Left lung (tissue), 10 donors: ENCODE measurements around the gene TDRD10. TPM values are rescaled to one million over a fixed set of nuclear protein-coding genes. Genes with fewer than 3 reads are reported as not detected.

Experiments used
- ATAC-seq: fragments of 200-7000 bp; cut with Tn5 transposase; one replicate; pipeline ENCODE4 v1.9.1; 2020; ENCODE audit warnings: moderate library complexity
- DNase-seq, 4 donors: peaks; one replicate each; pipeline ENCODE4 v3.0.0-alpha.2; 2013 to 2020
- H3K27ac ChIP-seq, 2 donors: fragments of 200-600 bp; sonication (generic) in 1 of 2; one replicate each; pipeline versions ENCODE4 v1.5.0 to v1.8.0; 2020 to 2021
- H3K27me3 ChIP-seq, 2 donors: fragments of 200-600 bp; sonication (generic) in 1 of 2; one replicate each; pipeline versions ENCODE4 v1.5.0 to v1.8.0; 2020 to 2021
- H3K36me3 ChIP-seq, 2 donors: fragments of 200-600 bp; sonication (generic) in 1 of 2; one replicate each; pipeline versions ENCODE4 v1.5.0 to v1.8.0; 2020 to 2021
- H3K4me1 ChIP-seq, 2 donors: fragments of 200-600 bp; one replicate each; pipeline ENCODE4 v1.8.0; 2021
- H3K4me3 ChIP-seq, 2 donors: fragments of 200-600 bp; sonication (generic) in 1 of 2; one replicate each; pipeline versions ENCODE4 v1.5.0 to v1.8.0; 2020 to 2021; ENCODE audit warnings: mild to moderate bottlenecking in 1 of 2
- H3K9me3 ChIP-seq, 2 donors: fragments of 200-600 bp; sonication (generic) in 1 of 2; one replicate each; pipeline versions ENCODE4 v1.5.0 to v1.8.0; 2020 to 2021
- intact Hi-C, 2 donors: fragments of 100-400 bp; cut with DNase I; formaldehyde crosslinking; loops; one replicate each; pipeline versions ENCODE4 v1.11.2 to v1.14.2; 2022
- polyA plus RNA-seq, 6 donors: library from polyadenylated mRNA; unstranded; fragments of 120-200 nt; gene quantifications; one replicate each; pipeline ENCODE4 v1.2.1, GENCODE V29; 2013; ENCODE audit not compliant: insufficient read length in 6 of 6
- total RNA-seq, 2 donors: library from RNA; stranded (reverse); fragmentation: NEBNext Ultra II Directional; extraction: Animal tissue kit (Norgen Biotek cat#: 25700); gene quantifications; one replicate each; pipeline ENCODE4 v1.2.1, GENCODE V29; 2021
- TF ChIP-seq, protein P1 (sequence below), 2 donors: fragments of 200-600 bp; sonication (generic) in 1 of 2; IDR thresholded peaks; one replicate each; pipeline versions ENCODE4 v1.5.0 to v1.8.0; 2021; ENCODE audit warnings: antibody characterized with exemption in 2 of 2
- donor health status: DM: no; HTN: yes; CAD: no.
- donor health status: DM: no; HTN: no; CAD: no.

The TDRD10 gene
- total and polyA plus RNA-seq, 8 donors = 3.1 to 5.0 (median 3.6) TPM

DNA sequence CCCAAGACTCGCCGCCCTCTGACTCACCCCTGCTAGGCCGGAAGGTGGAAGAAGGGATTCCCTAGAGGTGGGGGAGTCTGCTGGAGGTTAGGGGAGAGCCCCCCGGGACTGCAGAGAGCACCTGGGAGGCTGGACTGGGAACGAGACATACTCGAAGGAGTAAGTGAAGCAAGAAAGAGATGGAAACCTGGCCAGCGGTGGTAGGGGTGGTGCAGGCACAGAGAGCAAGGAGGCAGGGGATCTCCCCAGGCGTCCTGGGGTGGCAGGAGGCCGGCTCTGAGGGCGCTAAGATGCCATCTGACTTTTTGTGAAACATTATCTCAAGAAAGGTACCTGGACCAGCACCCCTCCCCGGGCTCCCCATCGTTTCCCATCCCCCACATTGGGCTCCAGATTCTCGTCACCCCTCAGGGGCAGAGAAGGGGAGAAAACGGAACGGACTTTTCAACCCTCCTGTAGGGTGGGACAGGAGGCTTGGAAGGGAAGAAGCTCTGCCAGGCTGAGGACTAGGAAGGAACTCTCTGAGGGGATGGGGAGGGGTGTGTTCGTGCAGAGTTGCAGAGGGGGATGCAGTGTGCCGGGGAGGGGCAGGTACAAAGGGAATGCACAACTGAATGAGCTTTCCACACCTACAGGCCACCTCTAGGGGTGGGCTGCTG is 66.3 kb downstream of the TDRD10 start:
- intact Hi-C loops = loop anchor here in 1 of 2 donors (10.0 kb wide), 1 partner anchor 307 kb away; the partner anchor contains the start of gene KCNN3
- Histone ChIP-seq H3K27ac (no peak overlapping the region), H3K4me1 (peaks cover 3 to 9% of the 10 kb centered on the region in 2 donors), H3K27me3 (peaks cover 12 to 50% of the 10 kb centered on the region in 2 donors), H3K9me3 (no peaks in the 10 kb centered on the region), H3K36me3 (no peaks in the 10 kb centered on the region), H3K4me3 (no peak overlapping the region)
- DNase-seq = no peak
- ATAC-seq = no peak
- TF ChIP-seq, protein P1, sequence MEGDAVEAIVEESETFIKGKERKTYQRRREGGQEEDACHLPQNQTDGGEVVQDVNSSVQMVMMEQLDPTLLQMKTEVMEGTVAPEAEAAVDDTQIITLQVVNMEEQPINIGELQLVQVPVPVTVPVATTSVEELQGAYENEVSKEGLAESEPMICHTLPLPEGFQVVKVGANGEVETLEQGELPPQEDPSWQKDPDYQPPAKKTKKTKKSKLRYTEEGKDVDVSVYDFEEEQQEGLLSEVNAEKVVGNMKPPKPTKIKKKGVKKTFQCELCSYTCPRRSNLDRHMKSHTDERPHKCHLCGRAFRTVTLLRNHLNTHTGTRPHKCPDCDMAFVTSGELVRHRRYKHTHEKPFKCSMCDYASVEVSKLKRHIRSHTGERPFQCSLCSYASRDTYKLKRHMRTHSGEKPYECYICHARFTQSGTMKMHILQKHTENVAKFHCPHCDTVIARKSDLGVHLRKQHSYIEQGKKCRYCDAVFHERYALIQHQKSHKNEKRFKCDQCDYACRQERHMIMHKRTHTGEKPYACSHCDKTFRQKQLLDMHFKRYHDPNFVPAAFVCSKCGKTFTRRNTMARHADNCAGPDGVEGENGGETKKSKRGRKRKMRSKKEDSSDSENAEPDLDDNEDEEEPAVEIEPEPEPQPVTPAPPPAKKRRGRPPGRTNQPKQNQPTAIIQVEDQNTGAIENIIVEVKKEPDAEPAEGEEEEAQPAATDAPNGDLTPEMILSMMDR (IDR thresholded peaks at IDR 0.05) = no peak

DNA sequence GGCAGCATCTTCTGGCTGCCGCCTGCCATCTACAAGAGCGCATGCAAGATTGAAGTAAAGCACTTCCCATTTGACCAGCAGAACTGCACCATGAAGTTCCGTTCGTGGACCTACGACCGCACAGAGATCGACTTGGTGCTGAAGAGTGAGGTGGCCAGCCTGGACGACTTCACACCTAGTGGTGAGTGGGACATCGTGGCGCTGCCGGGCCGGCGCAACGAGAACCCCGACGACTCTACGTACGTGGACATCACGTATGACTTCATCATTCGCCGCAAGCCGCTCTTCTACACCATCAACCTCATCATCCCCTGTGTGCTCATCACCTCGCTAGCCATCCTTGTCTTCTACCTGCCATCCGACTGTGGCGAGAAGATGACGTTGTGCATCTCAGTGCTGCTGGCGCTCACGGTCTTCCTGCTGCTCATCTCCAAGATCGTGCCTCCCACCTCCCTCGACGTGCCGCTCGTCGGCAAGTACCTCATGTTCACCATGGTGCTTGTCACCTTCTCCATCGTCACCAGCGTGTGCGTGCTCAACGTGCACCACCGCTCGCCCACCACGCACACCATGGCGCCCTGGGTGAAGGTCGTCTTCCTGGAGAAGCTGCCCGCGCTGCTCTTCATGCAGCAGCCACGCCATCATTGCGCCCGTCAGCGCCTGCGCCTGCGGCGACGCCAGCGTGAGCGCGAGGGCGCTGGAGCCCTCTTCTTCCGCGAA is 69.4 kb downstream of the TDRD10 start:
- intact Hi-C loops = no loop called here
- DNase-seq (no peak), ATAC-seq (no peak)
- Histone ChIP-seq H3K4me3 (no peak overlapping the region), H3K27me3 (peaks cover 12 to 39% of the 10 kb centered on the region in 2 donors), H3K36me3 (no peaks in the 10 kb centered on the region), H3K9me3 (no peaks in the 10 kb centered on the region), H3K4me1 (peaks cover 3 to 9% of the 10 kb centered on the region in 2 donors), H3K27ac (no peak overlapping the region)
- TF ChIP-seq, protein P1 (IDR thresholded peaks at IDR 0.05) = no peak

DNA sequence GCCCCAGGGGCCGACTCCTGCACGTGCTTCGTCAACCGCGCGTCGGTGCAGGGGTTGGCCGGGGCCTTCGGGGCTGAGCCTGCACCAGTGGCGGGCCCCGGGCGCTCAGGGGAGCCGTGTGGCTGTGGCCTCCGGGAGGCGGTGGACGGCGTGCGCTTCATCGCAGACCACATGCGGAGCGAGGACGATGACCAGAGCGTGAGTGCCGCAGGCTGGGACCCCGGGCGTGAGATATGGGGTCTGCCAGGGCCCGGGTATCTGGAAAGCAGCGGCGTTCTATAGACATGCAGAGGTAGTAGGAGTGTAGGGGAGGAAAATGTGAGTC is 69.9 kb downstream of the TDRD10 start:
- no peak overlapping the region for H3K27ac ChIP-seq
- no peaks in the 10 kb centered on the region for H3K36me3 ChIP-seq

DNA sequence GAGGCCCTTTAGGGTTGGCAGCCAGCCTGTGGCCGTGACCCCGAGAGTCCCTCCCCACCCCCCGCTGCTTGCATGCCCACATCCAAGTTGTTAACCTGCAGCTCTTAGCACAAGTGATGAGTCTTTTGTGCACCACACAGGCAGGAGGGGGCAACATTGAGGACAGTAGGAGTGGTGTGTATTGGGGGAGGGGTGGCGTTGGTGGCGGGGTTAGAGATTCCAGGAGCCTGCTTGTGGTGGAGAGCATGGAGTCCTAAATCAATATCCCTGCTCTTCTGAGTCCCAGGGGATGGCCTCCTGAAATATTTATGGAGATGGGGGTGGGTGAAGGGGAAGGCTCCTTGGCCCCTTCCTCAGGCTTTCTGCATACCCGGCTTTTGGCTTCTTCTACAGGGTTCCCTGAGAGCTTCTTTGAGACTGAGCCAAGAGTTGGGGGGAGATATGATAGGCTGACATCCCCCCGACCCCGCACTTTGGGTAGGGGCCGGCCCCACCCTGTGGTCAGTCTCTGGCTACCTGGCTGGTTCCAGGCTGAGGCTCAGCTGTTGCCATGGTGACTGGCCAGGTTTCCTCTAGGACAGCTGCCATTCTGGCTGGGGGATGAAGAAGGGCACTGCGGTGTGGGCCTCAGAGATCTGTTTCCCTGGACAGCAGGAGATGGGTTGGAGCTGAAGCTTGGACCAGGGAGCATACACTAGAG is 70.6 kb downstream of the TDRD10 start:
- DNase-seq (no peak), ATAC-seq (no peak)
- Histone ChIP-seq H3K9me3 (no peaks in the 10 kb centered on the region), H3K27me3 (peaks cover 2 to 27% of the 10 kb centered on the region in 2 donors), H3K27ac (no peak overlapping the region), H3K4me3 (no peak overlapping the region), H3K4me1 (peaks cover 3 to 7% of the 10 kb centered on the region in 2 donors), H3K36me3 (no peaks in the 10 kb centered on the region)
- intact Hi-C loops = no loop called here
- TF ChIP-seq, protein P1 (IDR thresholded peaks at IDR 0.05) = no peak

More for the DNA sequence above, 69.9 kb downstream of the TDRD10 start:
- DNase-seq (no peak), ATAC-seq (no peak)
- no peaks in the 10 kb centered on the region for H3K9me3 ChIP-seq
- H3K27me3 ChIP-seq = peaks cover 8 to 34% of the 10 kb centered on the region in 2 donors
- TF ChIP-seq, protein P1 (IDR thresholded peaks at IDR 0.05) = no peak
- peaks cover 3 to 9% of the 10 kb centered on the region in 2 donors for H3K4me1 ChIP-seq
- intact Hi-C loops = no loop called here
- H3K4me3 ChIP-seq = no peak overlapping the region

DNA sequence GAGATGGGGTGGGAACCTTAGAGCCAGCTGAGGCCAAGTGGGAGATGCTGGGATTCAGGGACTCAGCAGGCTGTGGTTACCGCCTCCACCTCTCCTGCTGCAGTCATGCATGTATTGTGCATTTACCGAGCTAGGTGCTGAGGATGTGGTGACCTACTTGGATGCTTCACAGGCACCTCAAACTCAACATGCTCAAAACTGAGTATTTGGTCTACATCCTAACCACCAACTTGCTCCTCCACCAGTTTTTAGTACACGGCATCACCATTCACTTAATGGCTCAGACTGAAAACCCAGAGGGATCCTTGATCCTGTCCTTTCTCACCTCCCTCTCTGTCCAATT is 71.1 kb downstream of the TDRD10 start:
- DNase-seq (no peak), ATAC-seq (no peak)
- intact Hi-C loops = no loop called here
- Histone ChIP-seq H3K4me1 (peaks cover 0 to 2% of the 10 kb centered on the region in 2 donors), H3K27me3 (peaks cover 0 to 22% of the 10 kb centered on the region in 2 donors), H3K9me3 (no peaks in the 10 kb centered on the region), H3K4me3 (no peak overlapping the region), H3K36me3 (peaks cover 0 to 5% of the 10 kb centered on the region in 2 donors), H3K27ac (no peak overlapping the region)
- TF ChIP-seq, protein P1 (IDR thresholded peaks at IDR 0.05) = no peak
